Epithelial cell of esophagus (primary cell): Measurements from ENCODE around the gene SZT2.

Source experiments
- DNase-seq: peaks from one replicate; pipeline ENCODE4 v3.0.0; 2010; ENCODE audit warnings: low read depth
- H3K4me3 ChIP-seq: 2 replicates; pipeline ENCODE4 v1.5.1; 2011; ENCODE audit warnings: mild to moderate bottlenecking, low read length, control low read depth
- TF ChIP-seq, protein P1 (sequence below): IDR thresholded peaks from 2 replicates; pipeline ENCODE4 v1.5.1; 2011; ENCODE audit warnings: low read depth, mild to moderate bottlenecking, low read length, control low read depth, inconsistent platforms; ENCODE audit not compliant: insufficient read depth; ENCODE audit errors: missing control alignments

The SZT2 gene

GRCh38 chr1:43348809-43349593, 40.7 kb upstream of the SZT2 start:
- H3K4me3 ChIP-seq = peak overlapping the region; percentile 54
- TF ChIP-seq, protein P1, sequence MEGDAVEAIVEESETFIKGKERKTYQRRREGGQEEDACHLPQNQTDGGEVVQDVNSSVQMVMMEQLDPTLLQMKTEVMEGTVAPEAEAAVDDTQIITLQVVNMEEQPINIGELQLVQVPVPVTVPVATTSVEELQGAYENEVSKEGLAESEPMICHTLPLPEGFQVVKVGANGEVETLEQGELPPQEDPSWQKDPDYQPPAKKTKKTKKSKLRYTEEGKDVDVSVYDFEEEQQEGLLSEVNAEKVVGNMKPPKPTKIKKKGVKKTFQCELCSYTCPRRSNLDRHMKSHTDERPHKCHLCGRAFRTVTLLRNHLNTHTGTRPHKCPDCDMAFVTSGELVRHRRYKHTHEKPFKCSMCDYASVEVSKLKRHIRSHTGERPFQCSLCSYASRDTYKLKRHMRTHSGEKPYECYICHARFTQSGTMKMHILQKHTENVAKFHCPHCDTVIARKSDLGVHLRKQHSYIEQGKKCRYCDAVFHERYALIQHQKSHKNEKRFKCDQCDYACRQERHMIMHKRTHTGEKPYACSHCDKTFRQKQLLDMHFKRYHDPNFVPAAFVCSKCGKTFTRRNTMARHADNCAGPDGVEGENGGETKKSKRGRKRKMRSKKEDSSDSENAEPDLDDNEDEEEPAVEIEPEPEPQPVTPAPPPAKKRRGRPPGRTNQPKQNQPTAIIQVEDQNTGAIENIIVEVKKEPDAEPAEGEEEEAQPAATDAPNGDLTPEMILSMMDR = no peak
- peak; percentile 75 for DNase-seq

DNA sequence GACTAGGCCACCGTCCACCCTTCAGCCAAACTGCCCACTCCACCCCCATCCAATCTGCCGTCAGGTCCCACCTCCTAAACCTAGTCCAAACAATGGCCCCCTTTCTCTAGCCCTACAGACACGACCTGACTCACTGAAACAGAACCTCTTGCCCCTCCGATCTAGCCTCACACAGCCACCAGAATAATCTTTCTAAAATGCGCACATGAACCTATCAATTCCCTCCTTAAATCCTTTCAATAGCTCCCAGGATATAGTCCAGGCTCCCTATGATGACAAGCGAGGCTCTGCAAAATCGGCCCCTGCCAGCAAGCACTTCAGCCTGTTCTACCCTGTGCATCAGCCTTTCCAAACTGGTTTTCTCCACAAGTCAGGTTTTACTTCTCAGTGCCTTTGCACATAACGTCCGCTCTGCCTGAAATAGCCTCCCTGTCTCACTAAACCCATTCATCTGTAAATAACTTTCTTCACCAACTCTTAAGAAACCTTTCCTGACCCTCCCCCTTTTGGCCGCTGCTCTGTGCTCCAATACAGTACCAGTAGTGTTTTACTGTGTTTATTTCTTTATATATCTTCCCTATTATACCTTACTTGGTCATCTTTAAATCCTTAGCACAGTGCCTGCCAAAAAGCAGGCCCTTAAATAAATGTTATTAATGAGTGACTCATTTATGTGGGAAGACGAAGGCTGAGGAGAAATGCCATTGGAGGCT, 39.9 kb upstream of the SZT2 start:
- TF ChIP-seq, protein P1 = no peak
- DNase-seq = peak; percentile 47
- H3K4me3 ChIP-seq = peak overlapping the region; percentile 54

DNA sequence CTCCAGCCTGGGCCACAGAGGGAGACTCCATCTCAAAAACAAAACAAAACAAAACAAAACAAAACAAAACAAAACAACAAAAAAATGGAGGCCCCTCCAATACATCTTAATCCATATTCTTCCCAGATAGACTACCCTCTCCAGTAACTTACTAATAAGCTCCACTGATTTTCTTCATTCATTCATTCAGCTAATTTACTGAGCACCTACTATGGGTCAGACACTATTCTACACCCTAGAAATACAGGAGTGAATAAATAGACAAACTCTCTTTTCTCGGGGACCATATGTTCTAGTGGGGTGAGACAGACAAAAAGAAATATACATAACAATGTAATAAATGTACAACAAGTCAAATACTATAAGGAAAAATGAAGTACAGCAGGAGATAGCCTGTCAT, 38.7 kb upstream of the SZT2 start:
- no peak for DNase-seq
- TF ChIP-seq, protein P1 = no peak
- H3K4me3 ChIP-seq = no peak overlapping the region

DNA sequence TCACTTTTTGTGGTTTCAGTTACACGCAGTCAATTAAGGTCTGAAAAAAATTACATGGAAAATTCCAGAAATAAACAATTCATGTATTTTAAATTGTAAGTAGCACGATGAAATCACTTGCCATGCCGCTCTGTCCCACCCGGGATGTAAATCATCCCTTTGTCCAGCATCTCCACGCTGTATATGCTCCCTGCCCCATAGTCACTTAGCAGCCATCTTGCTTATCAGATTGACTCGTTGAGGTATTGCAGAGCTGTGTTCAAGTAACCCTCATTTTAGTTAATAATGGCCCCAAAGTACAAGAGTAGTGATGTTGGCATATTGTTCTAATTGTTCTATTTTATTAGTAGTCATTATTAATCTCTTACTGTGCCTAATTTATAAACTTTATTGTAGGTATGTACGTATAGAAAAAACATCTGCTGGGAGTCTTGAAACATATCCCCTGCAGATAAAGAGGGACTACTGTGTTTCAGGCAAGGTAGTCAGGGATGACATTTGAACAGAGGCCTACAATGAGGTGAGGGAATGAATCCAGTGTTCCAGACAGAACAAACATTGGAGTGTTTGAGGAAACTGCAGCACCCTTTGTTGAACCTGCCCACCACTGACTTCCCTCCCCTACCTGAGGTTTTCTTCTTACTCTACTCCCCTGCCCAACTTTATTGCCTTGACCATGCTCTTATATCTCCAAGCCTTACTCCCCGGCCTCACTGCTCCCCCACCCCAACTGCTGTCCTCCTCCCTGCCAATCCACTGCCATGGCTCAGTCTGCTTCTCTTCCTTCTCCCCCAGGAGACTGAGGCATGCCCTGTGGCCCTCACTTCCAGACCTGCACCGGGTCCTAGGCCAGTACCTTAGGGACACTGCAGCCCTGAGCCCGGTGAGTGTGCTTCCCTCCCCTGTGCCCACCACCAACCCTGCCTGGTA, 38.0 kb upstream of the SZT2 start:
- DNase-seq = no peak
- TF ChIP-seq, protein P1 = no peak
- no peak overlapping the region for H3K4me3 ChIP-seq

- no peak overlapping the region for H3K4me3 ChIP-seq
- TF ChIP-seq, protein P1 = no peak
- DNase-seq = no peak
These were observed 37.4 kb upstream of the SZT2 start for GRCh38 chr1:43352351-43352705.

- TF ChIP-seq, protein P1 = no peak
- H3K4me3 ChIP-seq = no peak overlapping the region
- DNase-seq = no peak
These were observed 36.8 kb upstream of the SZT2 start for GRCh38 chr1:43352881-43353280.
